Endothelial cell of umbilical vein (primary cell): ENCODE data around the gene XXYLT1. TPM values are rescaled to one million over a fixed set of nuclear protein-coding genes. Genes with fewer than 3 reads are reported as not detected.

ENCODE experiments used
- BruUV-seq: library from RNA; stranded (reverse); fragments of 400-500 nt; replicated peaks from 2 replicates; lab custom pipeline; 2021; lab: Mats Ljungman, UMichigan
- CTCF ChIA-PET: fragments of 300-600, 350-600 bp; sonication (Branson Sonifier 250); formaldehyde crosslinking; loops from one replicate; lab custom pipeline; 2021; ENCODE audit warnings: antibody characterized with exemption, inconsistent platforms; lab: Charles Lee
- POLR2A ChIA-PET: fragments of 300-600, 350-600 bp; sonication (Branson Sonifier 250); formaldehyde crosslinking; loops from one replicate; lab custom pipeline; 2021; ENCODE audit warnings: antibody characterized with exemption, inconsistent platforms; lab: Charles Lee
- DNase-seq: peaks from one replicate; pipeline ENCODE4 v3.0.0-alpha.2; 2011; ENCODE audit warnings: low read depth, low spot score
- FAIRE-seq: peaks from 2 replicates; lab custom pipeline; 2011; peaks lifted over from hg19 to GRCh38; lab: Jason Lieb, UNC
- H2AFZ ChIP-seq: 2 replicates; pipeline ENCODE4 v1.6.0; 2012; ENCODE audit warnings: low read depth, low read length, control low read depth, inconsistent platforms
- H3K27ac ChIP-seq: 2 replicates; pipeline ENCODE4 v1.5.1; 2011; ENCODE audit warnings: low read depth, mild to moderate bottlenecking, control low read depth, low read length, moderate library complexity; ENCODE audit not compliant: insufficient read depth
- H3K27me3 ChIP-seq, 2 experiments: 2 replicates each; pipeline versions ENCODE4 v1.6.0 to v1.6.1; 2011; ENCODE audit warnings: low read length in 2 of 2, mixed read lengths in 1 of 2; ENCODE audit not compliant: control insufficient read depth in 2 of 2, insufficient read depth in 2 of 2
- H3K36me3 ChIP-seq, 2 experiments: 2 replicates in 1 of 2; 3 replicates in 1 of 2; pipeline ENCODE4 v1.5.1; 2011; ENCODE audit warnings: low read length in 2 of 2, mild to moderate bottlenecking in 1 of 2, moderate library complexity in 1 of 2; ENCODE audit not compliant: control insufficient read depth in 2 of 2, insufficient read depth in 2 of 2; ENCODE audit errors: extremely low read depth in 1 of 2
- H3K4me1 ChIP-seq: 3 replicates; pipeline ENCODE4 v1.5.1; 2011; ENCODE audit warnings: mild to moderate bottlenecking, low read length; ENCODE audit not compliant: control insufficient read depth, insufficient read depth; ENCODE audit errors: extremely low read depth
- H3K4me2 ChIP-seq: 2 replicates; pipeline ENCODE4 v1.6.1; 2011; ENCODE audit warnings: low read length, control low read depth, mixed read lengths; ENCODE audit not compliant: insufficient read depth
- H3K4me3 ChIP-seq, 3 experiments: fragments of 200-600 bp in 1 of 3; sonication (generic), shearing (Covaris generic) in 1 of 3; replicated peaks in 1 of 3; 2 replicates each; pipeline ENCODE4 v1.5.1; 2011 to 2016; ENCODE audit warnings: control low read depth in 3 of 3, low read length in 3 of 3, mild to moderate bottlenecking in 2 of 3, inconsistent platforms in 1 of 3, low read depth in 1 of 3, moderate library complexity in 1 of 3; ENCODE audit not compliant: insufficient read depth in 1 of 3
- H3K79me2 ChIP-seq: 2 replicates; pipeline ENCODE4 v1.6.0; 2012; ENCODE audit warnings: low read length, inconsistent platforms; ENCODE audit not compliant: control insufficient read depth, insufficient read depth
- H3K9ac ChIP-seq: replicated peaks from 2 replicates; pipeline ENCODE3; 2011; ENCODE audit warnings: low read length, control low read depth; ENCODE audit not compliant: insufficient read depth; ENCODE audit errors: extremely low read depth
- H3K9me1 ChIP-seq: replicated peaks from 3 replicates; pipeline ENCODE4 v1.6.0; 2011; ENCODE audit warnings: mild to moderate bottlenecking, low read length; ENCODE audit not compliant: control insufficient read depth, insufficient read depth; ENCODE audit errors: extremely low read depth
- H3K9me3 ChIP-seq: replicated peaks from 2 replicates; pipeline ENCODE4 v1.5.1; 2012; ENCODE audit warnings: low read length, inconsistent platforms; ENCODE audit not compliant: control insufficient read depth, insufficient read depth
- H4K20me1 ChIP-seq: replicated peaks from 2 replicates; pipeline ENCODE3; 2011; ENCODE audit warnings: mild to moderate bottlenecking, low read length; ENCODE audit not compliant: control insufficient read depth, insufficient read depth; ENCODE audit errors: extremely low read depth
- CTCF ChIP-seq, 2 donors: IDR thresholded peaks; 1 replicate in 1 of 2; 2 replicates in 1 of 2; pipeline ENCODE4 v1.5.1; 2011; ENCODE audit warnings: low read length in 2 of 2, mild to moderate bottlenecking in 2 of 2, moderate library complexity in 2 of 2, control low read depth in 1 of 2, inconsistent platforms in 1 of 2, low read depth in 1 of 2; ENCODE audit not compliant: insufficient read depth in 1 of 2; ENCODE audit errors: extremely low read depth in 1 of 2
- EZH2 ChIP-seq: IDR thresholded peaks from 2 replicates; pipeline ENCODE4 v1.6.1; 2012; ENCODE audit warnings: borderline replicate concordance, low read depth, mild to moderate bottlenecking, moderate library complexity, low read length, inconsistent platforms; ENCODE audit not compliant: severe bottlenecking
- FOS ChIP-seq: IDR thresholded peaks from 2 replicates; pipeline ENCODE4 v1.6.1; 2011; ENCODE audit warnings: mild to moderate bottlenecking, low read length, moderate library complexity, borderline replicate concordance; ENCODE audit not compliant: insufficient read depth
- GATA2 ChIP-seq: IDR thresholded peaks from 2 replicates; pipeline ENCODE4 v1.7.0; 2011; ENCODE audit warnings: low read depth, mild to moderate bottlenecking, moderate library complexity, mixed read lengths, low read length; ENCODE audit not compliant: insufficient read length, insufficient read depth
- JUN ChIP-seq: IDR thresholded peaks from 2 replicates; pipeline ENCODE4 v1.6.1; 2011; ENCODE audit warnings: borderline replicate concordance, low read depth; ENCODE audit not compliant: insufficient read length, insufficient read depth
- MAX ChIP-seq: IDR thresholded peaks from 2 replicates; pipeline ENCODE4 v1.6.1; 2011; ENCODE audit not compliant: insufficient read depth, insufficient read length
- MYC ChIP-seq: IDR thresholded peaks from one replicate; pipeline ENCODE4 v1.6.1; 2011; ENCODE audit warnings: mild to moderate bottlenecking, low read depth, low read length
- POLR2A ChIP-seq: IDR thresholded peaks from 2 replicates; pipeline ENCODE4 v1.6.1; 2012; ENCODE audit warnings: low read depth, mild to moderate bottlenecking, control low read depth, low read length
- POLR2AphosphoS5 ChIP-seq: IDR thresholded peaks from 2 replicates; pipeline ENCODE4 v1.6.1; 2012; ENCODE audit warnings: low read depth, mild to moderate bottlenecking, control low read depth, low read length, moderate library complexity; ENCODE audit not compliant: insufficient read depth
- dilution Hi-C: fragments of 300-500 bp; cut with MboI; formaldehyde crosslinking; loops from one replicate; pipeline ENCODE4 v1.15.0; 2019; ENCODE audit warnings: low sequenced_read_pairs; ENCODE audit not compliant: extremely low pct_ligation_motif_present
- intact Hi-C: fragments of 100-400 bp; cut with micrococcal nuclease; formaldehyde crosslinking; loops from one replicate; pipeline ENCODE4 v1.10.0; 2022
- polyA plus RNA-seq, 4 experiments: library from polyadenylated mRNA; depleted of rRNA in 3 of 4; stranded (reverse) in 3 of 4; unstranded in 1 of 4; fragments of >200 nt; gene quantifications; 2 replicates each; pipeline versions ENCODE4 v1.2.1 to v1.2.3, GENCODE V29; 2011 to 2012; ENCODE audit warnings: missing spikeins in 1 of 4
- total RNA-seq: library from RNA; stranded (reverse); gene quantifications from 2 replicates; pipeline ENCODE4 v1.2.3, GENCODE V29; 2021

Gene XXYLT1
- total and polyA plus RNA-seq, 2 donors (not counting 3 experiments of a cell fraction or from before 2014, with no cell fraction given): 54.4 to 78.1 TPM

DNA sequence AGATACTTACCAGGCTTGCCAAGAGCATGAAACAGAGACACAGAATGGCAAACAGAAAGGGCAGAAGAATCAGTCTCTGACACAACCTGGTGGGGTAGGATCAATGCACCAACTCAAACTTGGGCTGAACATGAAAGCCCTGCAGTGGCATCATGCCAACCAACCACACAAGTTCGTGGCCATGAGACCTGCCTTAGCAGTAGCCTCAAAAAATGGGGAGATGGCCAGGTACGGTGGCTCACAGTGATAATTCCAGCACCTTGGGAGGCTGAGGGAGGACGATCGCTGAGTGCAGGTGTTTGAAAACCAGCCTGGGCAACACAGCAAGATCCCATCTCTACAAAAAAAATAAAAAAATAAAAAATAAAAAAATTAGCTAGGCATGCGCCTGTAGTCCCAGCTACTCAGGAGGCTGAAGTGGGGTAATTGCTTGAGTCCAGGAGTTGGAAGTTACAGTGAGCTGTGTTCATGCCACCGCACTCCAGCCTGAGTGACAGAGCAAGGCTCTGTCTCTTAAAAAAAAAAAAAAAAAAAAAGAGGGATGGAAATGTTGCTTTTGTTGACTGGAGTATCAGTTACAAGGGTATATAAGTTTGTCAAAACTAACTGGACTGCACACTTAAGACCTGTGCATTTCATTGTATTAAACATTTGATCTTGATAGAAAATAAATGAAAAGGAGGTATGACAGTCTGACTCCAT is 93.4 kb downstream of the XXYLT1 start:
- H3K4me2 ChIP-seq: no peak overlapping the region
- H3K36me3 ChIP-seq: peaks cover 0 to 4% of the 10 kb centered on the region in 2 experiments
- no peaks in the 10 kb centered on the region for H3K9me1 ChIP-seq
- H3K79me2 ChIP-seq: no peaks in the 10 kb centered on the region
- no peaks in the 10 kb centered on the region for H3K9me3 ChIP-seq
- no peak for DNase-seq
- CTCF ChIA-PET: interaction anchor here (0.6 to 2.3 kb wide), 5 partner anchors 11 to 555 kb away, joined by 3 to 8 read pairs (median 3); no protein-coding TSS in a partner anchor
- no peak overlapping the region for H3K27ac ChIP-seq
- TF ChIP-seq POLR2AphosphoS5 (no peak), MAX (no peak)
- no peaks in the 10 kb centered on the region for H4K20me1 ChIP-seq
- no peak for FAIRE-seq
- no peak overlapping the region for H2AFZ ChIP-seq
- H3K4me1 ChIP-seq: peaks cover 60% of the 10 kb centered on the region
- no TSS peak for BruUV-seq
- dilution Hi-C loops: no loop called here
- POLR2A ChIA-PET: no interaction called here
- intact Hi-C loops: no loop called here
- H3K4me3 ChIP-seq: no peak overlapping the region
- H3K9ac ChIP-seq: no peak overlapping the region
- H3K27me3 ChIP-seq: no peaks in the 10 kb centered on the region

- H3K27me3 ChIP-seq: no peaks in the 10 kb centered on the region
- dilution Hi-C loops: no loop called here
- H3K9me1 ChIP-seq: no peaks in the 10 kb centered on the region
- CTCF ChIA-PET: no interaction called here
- peaks cover 0 to 4% of the 10 kb centered on the region in 2 experiments for H3K36me3 ChIP-seq
- no peak overlapping the region for H3K9ac ChIP-seq
- no TSS peak for BruUV-seq
- DNase-seq: no peak
- H3K9me3 ChIP-seq: no peaks in the 10 kb centered on the region
- no peak overlapping the region for H3K4me2 ChIP-seq
- POLR2A ChIA-PET: no interaction called here
- no peak overlapping the region for H2AFZ ChIP-seq
- TF ChIP-seq FOS: no peak
- no peak for TF ChIP-seq MYC
- TF ChIP-seq GATA2: no peak
- no peak for TF ChIP-seq POLR2A
- TF ChIP-seq EZH2: no peak
- no peak for TF ChIP-seq CTCF (IDR thresholded peaks at IDR 0.05; ENCODE audit: extremely low read depth in 1 of 2, insufficient read depth in 1 of 2, low read depth in 1 of 2, low read length in 2 of 2)
- TF ChIP-seq JUN: no peak
- TF ChIP-seq MAX: no peak
- TF ChIP-seq POLR2AphosphoS5: no peak
- no peak overlapping the region for H3K4me3 ChIP-seq
- H3K27ac ChIP-seq: no peak overlapping the region
- no peaks in the 10 kb centered on the region for H3K79me2 ChIP-seq
- no peak for FAIRE-seq
- no peaks in the 10 kb centered on the region for H4K20me1 ChIP-seq
- peaks cover 60% of the 10 kb centered on the region for H3K4me1 ChIP-seq
- intact Hi-C loops: no loop called here
Observed at GRCh38 chr3:195176776-195177175, 94.2 kb downstream of the XXYLT1 start.
